ENCODE data around the gene DENND2A. TPM values are rescaled to one million over a fixed set of nuclear protein-coding genes. Genes with fewer than 3 reads are reported as not detected.

The DENND2A gene, protein sequence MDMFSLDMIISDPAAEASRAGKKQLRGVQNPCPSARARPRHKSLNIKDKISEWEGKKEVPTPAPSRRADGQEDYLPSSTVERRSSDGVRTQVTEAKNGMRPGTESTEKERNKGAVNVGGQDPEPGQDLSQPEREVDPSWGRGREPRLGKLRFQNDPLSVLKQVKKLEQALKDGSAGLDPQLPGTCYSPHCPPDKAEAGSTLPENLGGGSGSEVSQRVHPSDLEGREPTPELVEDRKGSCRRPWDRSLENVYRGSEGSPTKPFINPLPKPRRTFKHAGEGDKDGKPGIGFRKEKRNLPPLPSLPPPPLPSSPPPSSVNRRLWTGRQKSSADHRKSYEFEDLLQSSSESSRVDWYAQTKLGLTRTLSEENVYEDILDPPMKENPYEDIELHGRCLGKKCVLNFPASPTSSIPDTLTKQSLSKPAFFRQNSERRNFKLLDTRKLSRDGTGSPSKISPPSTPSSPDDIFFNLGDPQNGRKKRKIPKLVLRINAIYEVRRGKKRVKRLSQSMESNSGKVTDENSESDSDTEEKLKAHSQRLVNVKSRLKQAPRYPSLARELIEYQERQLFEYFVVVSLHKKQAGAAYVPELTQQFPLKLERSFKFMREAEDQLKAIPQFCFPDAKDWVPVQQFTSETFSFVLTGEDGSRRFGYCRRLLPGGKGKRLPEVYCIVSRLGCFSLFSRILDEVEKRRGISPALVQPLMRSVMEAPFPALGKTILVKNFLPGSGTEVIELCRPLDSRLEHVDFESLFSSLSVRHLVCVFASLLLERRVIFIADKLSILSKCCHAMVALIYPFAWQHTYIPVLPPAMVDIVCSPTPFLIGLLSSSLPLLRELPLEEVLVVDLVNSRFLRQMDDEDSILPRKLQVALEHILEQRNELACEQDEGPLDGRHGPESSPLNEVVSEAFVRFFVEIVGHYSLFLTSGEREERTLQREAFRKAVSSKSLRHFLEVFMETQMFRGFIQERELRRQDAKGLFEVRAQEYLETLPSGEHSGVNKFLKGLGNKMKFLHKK
- total RNA-seq, result 10 to 100 TPM; 25.2 to 83.5 (median 46.5) TPM

DNA sequence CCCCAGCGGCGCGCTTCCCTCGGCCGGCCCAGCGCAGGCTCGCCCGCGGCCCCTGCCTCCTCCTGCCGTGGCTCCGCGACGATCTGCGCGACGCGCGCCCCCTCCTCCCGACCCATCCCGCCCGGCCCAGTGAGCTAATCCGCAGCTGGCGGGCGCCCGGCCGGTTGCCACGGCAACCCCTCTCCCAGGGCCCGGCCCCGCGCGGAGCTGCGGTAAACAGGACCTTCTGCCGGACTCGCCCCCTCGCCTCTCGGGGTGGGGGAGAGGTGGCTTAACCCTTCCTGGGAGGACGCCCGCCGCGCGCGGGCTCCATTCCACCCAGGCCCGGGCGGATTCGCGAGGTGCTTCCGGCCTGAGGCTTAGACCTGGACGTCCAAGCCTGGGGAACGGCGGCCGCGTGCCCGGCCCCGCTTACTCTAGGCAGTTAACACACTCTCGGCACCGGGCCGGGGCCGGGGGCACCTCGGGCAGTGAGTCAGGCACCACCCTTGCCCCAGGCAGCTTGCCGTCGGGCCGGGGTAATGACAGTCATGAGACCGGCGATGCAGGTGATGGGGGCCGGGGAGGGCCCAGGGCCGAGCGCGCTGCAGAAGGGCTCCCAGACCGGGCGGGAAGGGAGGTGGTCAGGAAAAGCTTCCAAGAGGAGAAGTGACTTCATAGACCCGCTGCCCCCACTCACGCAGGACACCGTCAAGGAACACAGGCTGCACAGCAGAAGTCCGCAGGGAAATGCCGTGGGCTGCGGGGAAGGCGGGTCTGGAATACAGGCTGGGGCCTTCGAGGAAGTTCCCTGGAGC is at the start of gene DENND2A:
TSS of gene DENND2A (minus strand) at position 87 of the 797 bp plus-strand sequence. CDS start 38,416 bp downstream, outside the sequence.
- no peaks in the 10 kb centered on the region for H3K36me3 ChIP-seq
- no peaks in the 10 kb centered on the region for H3K27me3 ChIP-seq
- H3K9me3 ChIP-seq, result no peaks in the 10 kb centered on the region
- WGBS, 2 donors (ENCODE audit: low coverage in 1 of 2), result 6% methylated on average over 8 of the region's 78 CpGs; no CpG with 5 or more reads in 1 of the 2 donors
- TF ChIP-seq, protein P1, sequence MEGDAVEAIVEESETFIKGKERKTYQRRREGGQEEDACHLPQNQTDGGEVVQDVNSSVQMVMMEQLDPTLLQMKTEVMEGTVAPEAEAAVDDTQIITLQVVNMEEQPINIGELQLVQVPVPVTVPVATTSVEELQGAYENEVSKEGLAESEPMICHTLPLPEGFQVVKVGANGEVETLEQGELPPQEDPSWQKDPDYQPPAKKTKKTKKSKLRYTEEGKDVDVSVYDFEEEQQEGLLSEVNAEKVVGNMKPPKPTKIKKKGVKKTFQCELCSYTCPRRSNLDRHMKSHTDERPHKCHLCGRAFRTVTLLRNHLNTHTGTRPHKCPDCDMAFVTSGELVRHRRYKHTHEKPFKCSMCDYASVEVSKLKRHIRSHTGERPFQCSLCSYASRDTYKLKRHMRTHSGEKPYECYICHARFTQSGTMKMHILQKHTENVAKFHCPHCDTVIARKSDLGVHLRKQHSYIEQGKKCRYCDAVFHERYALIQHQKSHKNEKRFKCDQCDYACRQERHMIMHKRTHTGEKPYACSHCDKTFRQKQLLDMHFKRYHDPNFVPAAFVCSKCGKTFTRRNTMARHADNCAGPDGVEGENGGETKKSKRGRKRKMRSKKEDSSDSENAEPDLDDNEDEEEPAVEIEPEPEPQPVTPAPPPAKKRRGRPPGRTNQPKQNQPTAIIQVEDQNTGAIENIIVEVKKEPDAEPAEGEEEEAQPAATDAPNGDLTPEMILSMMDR (IDR thresholded peaks at IDR 0.05), result no peak
- no peak for TF ChIP-seq EP300 (IDR thresholded peaks at IDR 0.05)
- TF ChIP-seq POLR2A (IDR thresholded peaks at IDR 0.05), result peak; percentile 38 to 71
- H3K4me3 ChIP-seq, result peak within 1 kb of the TSS; percentile 36 to 65
- ATAC-seq, result peak; percentile 65
- H3K4me1 ChIP-seq, result peaks cover 0 to 71% (median 22%) of the 10 kb centered on the region in 3 donors
- H3K27ac ChIP-seq, result peak within 1 kb of the TSS; percentile 92 to 98 (median 96)

DNA sequence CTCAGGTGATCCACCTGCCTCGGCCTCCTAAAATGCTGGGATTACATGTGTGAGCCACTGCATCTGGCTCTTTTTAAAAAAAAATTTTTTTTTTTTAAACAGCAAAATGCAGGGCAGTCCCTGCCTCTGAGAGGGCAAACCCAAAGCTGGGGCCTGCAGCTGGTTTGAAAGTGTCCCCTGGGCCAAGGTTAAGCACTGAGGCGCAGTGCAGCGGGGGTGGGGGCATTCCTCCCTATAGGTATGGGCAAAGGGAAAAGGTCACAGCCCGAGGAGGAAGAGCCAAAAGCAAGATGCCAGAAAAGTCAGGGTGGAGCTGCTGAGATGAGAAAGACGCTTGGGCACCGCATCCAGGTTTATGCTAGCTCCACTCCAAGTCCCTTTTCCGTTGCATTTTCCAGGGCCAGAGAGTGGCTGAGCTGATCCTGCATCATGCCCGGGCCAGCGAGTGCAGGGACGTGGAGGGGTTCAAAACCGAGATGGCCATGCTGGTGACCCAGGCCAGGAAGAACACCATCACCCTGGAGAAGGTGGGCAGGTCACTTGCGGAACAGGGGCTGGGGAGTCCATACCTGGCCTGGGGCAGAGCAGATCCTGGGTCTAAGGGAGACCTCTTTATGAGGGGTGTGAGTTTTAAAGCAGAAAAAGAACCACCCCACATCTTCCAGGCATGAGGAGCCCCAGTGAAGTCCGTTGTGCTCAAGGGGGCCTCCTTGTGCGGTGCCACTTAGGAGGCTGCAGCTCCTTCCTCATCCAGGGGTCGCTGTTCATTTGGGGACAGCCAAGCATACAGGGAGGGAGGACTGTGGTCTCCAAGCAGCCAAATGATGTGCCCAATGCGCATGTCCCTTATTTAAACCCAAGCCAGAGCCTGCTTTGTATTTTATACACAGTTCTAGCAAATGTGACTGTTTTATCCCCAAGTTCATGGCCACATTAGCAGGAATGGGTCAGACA is 48.9 kb upstream of the DENND2A start:
- H3K4me1 ChIP-seq, result no peaks in the 10 kb centered on the region
- H3K36me3 ChIP-seq, result peaks cover 0 to 99% of the 10 kb centered on the region in 2 donors
- no peaks in the 10 kb centered on the region for H3K27me3 ChIP-seq
- no peaks in the 10 kb centered on the region for H3K9me3 ChIP-seq
- no peak overlapping the region for H3K27ac ChIP-seq
- 82 to 95% methylated on average over 6 to 10 of the region's 16 CpGs for WGBS, 2 donors (ENCODE audit: low coverage in 1 of 2)
- H3K4me3 ChIP-seq, result no peak overlapping the region
- TF ChIP-seq EP300 (IDR thresholded peaks at IDR 0.05) (no peak), POLR2AphosphoS5 (IDR thresholded peaks at IDR 0.05) (no peak), POLR2A (IDR thresholded peaks at IDR 0.05) (no peak)
- TF ChIP-seq, protein P1 (IDR thresholded peaks at IDR 0.05), result no peak
- ATAC-seq, result no peak

DNA sequence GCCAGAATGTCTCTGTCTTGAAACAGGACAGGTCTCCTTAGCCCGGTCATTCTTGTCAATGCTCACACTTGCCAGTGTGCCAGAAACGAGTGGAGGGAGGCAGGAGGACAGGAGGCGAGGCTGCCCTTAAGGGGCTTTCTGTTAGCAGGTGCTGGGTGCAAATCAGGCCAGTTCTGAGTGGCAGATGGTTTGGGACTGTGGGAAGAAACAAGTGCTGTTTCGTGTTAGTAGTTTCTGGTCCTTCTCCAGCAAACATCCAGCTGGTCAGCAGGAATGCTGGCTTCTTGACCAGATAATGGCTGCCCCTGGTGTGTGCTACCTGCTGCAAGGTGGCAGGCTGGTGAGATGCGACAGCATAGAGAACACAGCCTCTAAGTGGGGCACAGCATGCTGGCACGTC is 47.7 kb upstream of the DENND2A start:
- no peak for ATAC-seq
- TF ChIP-seq EP300 (IDR thresholded peaks at IDR 0.05), result no peak
- no peak for TF ChIP-seq POLR2A (IDR thresholded peaks at IDR 0.05)
- TF ChIP-seq, protein P1 (IDR thresholded peaks at IDR 0.05), result no peak
- TF ChIP-seq POLR2AphosphoS5 (IDR thresholded peaks at IDR 0.05), result no peak
- no peak overlapping the region for H3K4me3 ChIP-seq
- H3K27me3 ChIP-seq, result no peaks in the 10 kb centered on the region
- no peak overlapping the region for H3K27ac ChIP-seq
- peaks cover 0 to 99% of the 10 kb centered on the region in 2 donors for H3K36me3 ChIP-seq
- WGBS, 2 donors (ENCODE audit: low coverage in 1 of 2), result 80% methylated on average over 3 of the region's 6 CpGs; no CpG with 5 or more reads in 1 of the 2 donors
- no peaks in the 10 kb centered on the region for H3K9me3 ChIP-seq
- H3K4me1 ChIP-seq, result no peaks in the 10 kb centered on the region

DNA sequence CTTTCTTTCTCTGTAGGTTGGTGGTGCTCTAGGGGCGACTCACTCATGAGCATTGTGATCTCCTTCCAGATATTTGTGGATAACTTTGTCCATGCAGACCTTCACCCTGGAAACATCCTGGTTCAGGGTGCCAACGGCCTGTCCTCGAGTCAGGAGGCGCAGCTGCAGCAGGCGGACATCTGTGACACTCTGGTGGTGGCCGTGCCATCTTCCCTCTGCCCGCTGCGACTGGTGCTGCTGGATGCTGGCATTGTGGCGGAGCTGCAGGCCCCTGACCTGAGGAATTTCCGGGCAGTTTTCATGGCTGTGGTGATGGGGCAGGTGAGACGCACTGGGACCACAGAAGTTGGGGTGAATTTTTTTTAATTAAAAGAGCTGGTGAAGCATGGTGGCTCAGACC is 46.3 kb upstream of the DENND2A start:
- TF ChIP-seq, protein P1 (IDR thresholded peaks at IDR 0.05), result no peak
- TF ChIP-seq POLR2AphosphoS5 (IDR thresholded peaks at IDR 0.05), result no peak
- TF ChIP-seq POLR2A (IDR thresholded peaks at IDR 0.05), result no peak
- no peak for TF ChIP-seq EP300 (IDR thresholded peaks at IDR 0.05)
- Histone ChIP-seq H3K27ac (no peak overlapping the region), H3K4me3 (no peak overlapping the region), H3K9me3 (no peaks in the 10 kb centered on the region), H3K36me3 (peaks cover 0 to 98% of the 10 kb centered on the region in 2 donors), H3K27me3 (no peaks in the 10 kb centered on the region), H3K4me1 (no peaks in the 10 kb centered on the region)
- 100% methylated on average over 2 of the region's 11 CpGs; no CpG with 5 or more reads in 1 of the 2 donors for WGBS, 2 donors (ENCODE audit: low coverage in 1 of 2)
- ATAC-seq, result no peak

All from gastroesophageal sphincter (tissue), 4 donors.